EL (cell line): ENCODE measurements around the gene C1QBP.
"Not testable (repeated sequence)": the region's sequence is repeated elsewhere in the genome, so short reads cannot be mapped to it uniquely, and the experiment has no call there.

ENCODE experiments used
- DNase-seq: peaks from one replicate; pipeline ENCODE4 v3.0.0-alpha.2; 2016

The C1QBP gene

DNA sequence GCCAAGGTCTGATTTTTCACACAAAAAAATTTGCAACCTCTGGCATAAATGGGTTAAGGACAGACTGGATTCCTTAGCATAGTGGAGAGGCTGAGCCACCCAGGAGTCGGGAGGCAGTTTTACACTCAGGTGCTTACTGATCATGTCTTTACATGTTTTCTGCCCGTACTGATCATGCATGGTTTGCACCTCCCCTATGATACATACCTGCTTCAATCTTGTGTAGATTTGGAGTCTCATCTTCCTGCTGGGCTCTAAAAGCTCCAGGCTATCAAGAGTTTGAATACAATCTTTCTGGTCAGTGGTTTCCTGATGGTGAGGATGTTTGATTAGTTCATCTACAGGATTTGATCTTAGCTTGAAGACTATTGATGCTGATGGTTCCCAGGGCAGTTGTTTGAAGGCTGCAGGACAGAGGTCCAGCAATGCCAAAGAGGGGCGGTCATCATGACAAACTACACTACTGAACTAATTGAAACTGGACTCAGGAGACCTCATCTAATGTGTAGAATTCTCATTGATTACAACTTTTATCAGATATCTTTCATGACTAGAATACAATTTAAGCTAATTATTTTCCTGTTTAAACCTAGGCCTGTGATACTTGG, 6.9 kb downstream of the C1QBP start:
- DNase-seq, result no peak

DNA sequence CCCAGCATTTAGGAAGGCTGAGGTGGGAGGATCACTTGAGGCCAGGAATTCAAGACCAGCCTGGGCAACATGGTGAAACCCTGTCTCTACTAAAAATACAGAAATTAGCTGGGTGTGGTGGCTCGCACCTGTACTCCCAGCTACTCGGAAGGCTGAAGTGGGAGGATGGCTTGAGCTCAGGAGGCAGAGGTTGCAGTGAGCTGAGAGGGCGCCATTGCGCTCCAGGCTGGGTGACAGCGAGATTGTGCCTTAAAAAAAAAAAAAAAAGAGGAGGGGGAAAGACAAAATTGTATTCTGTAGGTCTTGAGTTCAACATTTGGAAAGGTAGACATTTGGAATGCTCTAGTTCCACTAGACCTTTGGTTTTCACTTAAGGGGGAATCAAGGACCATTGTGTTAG, 7.7 kb downstream of the C1QBP start:
- DNase-seq, result not testable (repeated sequence)

DNA sequence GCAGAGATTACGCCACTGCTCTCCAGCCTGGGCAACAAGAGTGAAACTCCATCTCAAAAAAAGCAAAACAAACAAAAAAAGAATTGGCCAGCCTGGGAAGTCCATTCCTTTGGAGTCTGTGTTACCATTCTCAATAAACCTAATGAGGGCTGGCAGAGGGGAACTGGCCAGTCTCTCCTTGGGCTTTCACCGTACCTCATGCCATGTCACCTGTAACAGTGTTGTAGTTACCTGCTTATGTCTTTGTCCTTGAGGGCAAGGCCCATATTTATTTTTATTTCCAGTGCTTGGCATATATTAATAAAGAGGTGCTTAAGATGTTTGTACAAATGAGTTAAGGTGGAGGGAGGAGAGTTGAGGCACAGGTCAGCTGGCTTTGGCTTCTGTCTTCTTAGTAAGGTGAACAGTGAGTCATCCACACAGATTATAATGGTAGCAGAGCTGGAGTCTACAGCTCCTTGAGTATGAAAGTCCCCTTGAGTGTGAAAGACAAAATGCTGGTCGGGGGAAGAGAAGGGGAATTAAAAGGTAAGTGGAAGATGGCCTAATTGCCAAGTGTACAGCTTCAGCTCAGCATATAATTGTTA, 8.4 kb downstream of the C1QBP start:
- DNase-seq, result no peak

DNA sequence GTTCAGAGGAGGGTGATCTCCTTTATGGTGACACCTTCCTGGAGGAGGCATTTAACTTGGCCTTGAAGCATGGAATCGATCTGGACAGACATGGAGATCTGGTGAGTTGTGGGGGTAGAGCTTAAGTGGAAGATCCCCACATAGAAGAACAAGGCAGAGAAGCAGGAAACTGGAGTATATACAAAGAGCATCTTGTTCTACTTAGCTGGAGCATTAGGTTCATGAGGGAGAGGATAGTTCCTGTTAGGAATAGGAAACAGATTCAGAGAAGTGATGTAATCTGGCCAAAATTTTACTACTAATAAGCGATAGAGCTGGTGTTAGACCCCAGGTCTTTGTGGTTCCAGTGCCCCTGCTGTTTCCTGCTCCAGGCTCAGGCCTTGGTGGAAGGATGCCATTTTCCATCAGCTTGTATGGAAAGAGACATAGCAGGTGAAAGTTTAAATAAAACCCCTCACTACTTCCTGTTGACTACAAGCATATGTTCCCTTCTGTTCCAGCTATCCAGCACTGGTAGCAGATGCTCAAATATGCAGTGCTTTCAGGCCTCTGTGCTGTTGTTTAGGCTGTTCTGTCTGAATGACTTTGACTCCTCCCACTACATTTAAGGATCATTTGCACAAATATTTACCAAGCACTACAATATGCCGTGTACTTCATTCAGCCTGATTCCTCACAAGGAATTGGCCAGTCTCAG, 9.6 kb downstream of the C1QBP start:
- no peak for DNase-seq

GRCh38 chr17:5425826-5426225, 13.1 kb downstream of the C1QBP start:
- DNase-seq, result no peak

DNA sequence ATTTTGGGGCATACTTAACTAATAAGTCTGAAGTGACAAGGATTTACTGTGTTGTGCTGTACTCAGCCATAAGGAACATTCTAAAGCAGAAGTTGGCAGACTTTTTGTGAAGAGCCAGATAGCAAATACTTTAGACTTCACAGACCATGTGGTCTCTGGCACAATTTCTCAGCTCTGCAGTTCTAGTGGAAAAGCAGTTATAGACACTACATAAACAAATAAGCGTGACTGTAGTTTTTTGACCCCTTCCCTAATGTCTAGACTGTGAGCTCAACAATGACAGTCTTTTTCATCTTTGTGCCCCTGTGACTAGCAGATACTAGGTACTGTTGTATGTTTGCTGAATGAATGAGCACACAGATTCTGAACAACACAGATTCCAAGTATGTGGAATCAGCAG, 14.0 kb downstream of the C1QBP start:
- no peak for DNase-seq

GRCh38 chr17:5422505-5422904, 16.4 kb downstream of the C1QBP start:
- DNase-seq, result peak; percentile 88

- peak; percentile 89 for DNase-seq
These were observed 18.8 kb downstream of the C1QBP start, which contains the start of gene RPAIN for GRCh38 chr17:5419959-5420653. RPAIN (plus strand) TSS chr17:5420182; CDS start chr17:5420211, 29 bp downstream.

DNA sequence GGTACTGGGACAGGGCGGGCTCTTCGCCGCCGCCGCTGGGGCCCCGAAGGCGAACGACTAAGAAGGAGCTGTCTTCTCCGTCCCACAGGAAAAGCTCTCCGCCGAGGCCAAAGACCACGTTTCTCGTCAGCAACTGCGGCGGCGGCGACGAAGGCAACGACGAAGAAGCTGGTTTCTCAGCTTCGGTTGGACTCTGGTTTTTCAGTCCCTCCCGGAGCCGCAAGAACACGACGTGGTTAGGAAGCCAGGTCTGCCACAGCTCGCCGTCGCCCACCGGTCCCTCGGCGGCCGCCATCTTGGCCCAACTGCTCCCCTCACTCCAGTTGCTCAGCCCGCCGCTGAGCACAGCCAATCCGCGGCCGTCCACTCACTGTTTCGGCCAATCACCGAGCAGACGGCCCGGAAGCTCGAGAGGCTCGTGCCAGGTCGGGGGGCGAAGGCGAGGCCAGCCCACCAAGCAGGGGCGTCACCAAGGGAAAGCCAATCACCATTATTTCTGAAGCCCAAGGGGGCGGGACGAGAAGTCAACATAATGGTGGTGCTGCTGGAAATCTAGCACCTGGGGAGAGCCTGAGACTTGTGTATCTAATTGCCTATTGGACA, 19.5 kb downstream of the C1QBP start, which contains the start of gene NUP88:
NUP88 (minus strand) TSS at position 307 of the 603 bp plus-strand sequence; CDS start at position 295, 12 bp downstream.
- peak; percentile 99 for DNase-seq

DNA sequence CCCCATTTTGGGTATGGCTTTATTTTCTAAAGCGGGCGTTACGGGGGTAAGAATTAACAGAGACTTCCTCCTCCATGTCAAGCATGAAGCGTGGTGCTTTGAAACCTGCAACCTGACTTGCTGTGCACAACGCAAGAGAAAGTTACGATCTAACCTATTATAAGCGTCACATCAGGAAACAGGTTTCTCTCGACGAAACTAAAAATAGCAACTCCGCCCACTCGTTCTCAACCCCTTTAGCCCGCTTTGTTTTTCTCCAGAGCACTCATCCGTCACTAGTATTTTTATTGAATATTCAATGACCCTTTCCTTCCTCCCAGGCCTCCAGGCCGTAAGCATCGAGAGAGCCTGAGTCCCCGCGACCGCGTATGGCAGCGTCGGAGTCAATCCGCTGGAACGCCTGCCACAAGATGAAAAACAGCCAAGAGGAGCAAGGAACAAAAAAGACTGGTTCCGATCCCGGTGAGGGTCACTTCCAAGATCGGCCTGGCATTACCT, 20.0 kb downstream of the C1QBP start:
- DNase-seq, result peak; percentile 34

GRCh38 chr17:5416901-5417300, 22.1 kb downstream of the C1QBP start:
- no peak for DNase-seq

DNA sequence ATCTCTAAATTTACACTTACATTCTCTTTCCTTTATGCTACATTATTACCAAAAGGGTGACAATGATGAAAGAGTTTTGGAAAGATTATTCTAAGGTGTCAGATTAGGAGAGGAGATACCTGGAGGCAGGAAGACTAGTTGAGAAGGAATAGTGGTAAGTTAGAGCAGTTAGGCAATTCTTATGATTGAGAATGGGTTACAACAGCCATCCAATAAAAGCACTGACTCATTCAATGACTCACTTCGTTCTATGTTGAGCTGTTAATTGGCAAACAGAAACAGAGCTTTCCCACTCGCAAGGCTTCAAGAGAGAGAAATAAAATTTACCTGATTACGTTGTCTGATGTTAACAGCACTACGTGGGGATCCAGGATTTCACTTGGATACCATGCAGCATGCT, 25.3 kb downstream of the C1QBP start:
- DNase-seq, result peak; percentile 90

DNA sequence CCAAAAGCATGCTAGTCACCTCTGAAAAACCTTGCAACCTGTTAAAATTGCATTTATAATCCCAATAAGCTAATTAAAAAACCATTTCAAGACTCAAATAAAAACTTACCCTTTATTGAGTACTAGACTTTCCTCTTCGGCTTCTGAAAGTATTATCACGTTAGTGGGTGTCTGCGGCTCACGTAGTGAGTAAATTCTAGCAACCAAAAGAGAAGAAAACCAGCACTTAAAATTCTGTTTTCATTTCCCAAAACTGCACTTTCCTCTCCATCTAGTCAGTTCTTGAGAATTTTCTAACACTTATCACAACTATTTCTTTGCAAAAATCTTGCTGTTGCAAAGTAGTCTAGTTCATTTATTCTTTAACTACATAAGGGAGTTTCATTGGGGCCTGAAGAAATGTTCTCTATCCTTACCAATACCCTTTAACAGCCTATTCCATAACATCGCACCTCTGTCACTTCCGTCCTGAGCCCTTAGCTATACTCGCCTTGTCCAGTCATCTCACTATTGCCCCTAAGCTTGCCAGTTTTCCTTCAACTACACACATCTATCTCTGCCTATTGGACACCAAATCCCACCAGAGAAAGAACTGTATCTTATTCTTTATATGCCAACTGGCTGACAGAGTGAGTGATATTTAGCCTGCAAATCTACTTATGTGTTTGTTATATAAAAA, 28.2 kb downstream of the C1QBP start:
- no peak for DNase-seq

- no peak for DNase-seq
These were observed 30.8 kb downstream of the C1QBP start for GRCh38 chr17:5408186-5408585.

- DNase-seq, result no peak
These were observed 33.6 kb downstream of the C1QBP start for GRCh38 chr17:5405400-5405799.

DNA sequence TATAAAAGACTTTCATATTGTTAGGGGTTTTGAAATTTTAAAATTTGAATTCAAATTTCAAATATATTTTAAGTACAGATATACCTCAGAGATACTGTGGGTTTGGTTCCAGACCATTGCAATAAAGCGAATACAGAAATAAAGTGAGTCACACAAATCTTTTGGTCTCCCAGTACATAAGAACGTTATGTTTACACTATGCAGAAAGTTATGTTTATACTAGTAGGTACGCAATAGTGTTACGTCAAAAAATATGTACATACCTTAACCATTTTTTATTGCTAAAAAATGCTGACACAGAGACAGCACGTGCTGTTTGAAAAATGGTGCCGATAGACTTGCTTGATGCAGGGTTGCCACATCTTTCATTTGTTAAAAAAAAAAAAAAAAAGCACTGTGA, 39.2 kb downstream of the C1QBP start:
- no peak for DNase-seq

DNA sequence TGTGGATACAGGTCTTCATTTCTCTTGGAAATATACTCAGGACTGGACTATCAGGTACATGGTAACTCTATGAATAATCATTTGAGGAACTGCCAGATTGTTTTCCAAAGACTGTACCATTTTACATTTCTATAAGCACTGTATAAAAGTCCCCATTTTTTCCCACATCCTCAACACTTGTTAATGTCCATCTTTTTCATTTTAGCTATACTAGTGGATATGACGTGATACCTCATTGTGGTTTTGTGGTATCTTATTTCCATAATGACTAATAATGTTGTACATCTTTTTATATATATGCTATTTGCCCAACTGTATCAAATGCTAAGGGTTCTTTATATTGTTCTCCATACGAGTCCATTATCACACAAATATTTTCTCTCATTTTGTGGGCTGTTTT, 42.3 kb downstream of the C1QBP start:
- DNase-seq, result no peak

DNA sequence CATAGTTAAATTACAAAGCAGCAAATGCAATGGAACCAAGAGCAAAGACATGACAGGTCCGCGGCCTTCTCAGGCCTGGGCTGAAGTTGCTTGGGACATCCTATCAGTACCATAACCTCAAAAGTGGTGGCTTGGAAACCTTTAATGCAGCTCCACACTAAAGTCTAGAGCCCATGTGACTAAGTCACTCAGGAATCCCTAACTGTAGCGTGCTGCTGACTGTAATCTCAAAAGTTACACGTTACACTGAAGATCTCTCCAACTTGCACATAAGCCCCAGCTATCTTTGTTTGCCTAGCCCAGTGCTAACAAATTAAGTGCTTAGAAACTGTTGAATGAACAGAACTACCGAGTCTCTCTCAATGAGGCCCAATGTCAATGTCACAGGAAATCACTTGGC, 47.3 kb downstream of the C1QBP start:
- no peak for DNase-seq
